A673 (cell line): Measurements from ENCODE around the gene FANCG.

Experiments used
- EZH2 ChIP-seq: fragments of 200-600 bp; sonication (generic); IDR thresholded peaks from 2 replicates; pipeline ENCODE4 v1.6.1; 2017; ENCODE audit warnings: borderline replicate concordance, low read depth, mild to moderate bottlenecking, mixed read lengths, antibody characterized with exemption, low read length; ENCODE audit not compliant: poor library complexity, severe bottlenecking
- TF ChIP-seq, protein P1 (sequence below): fragments of 300-800, 200-600 bp; sonication (generic); conservative IDR thresholded peaks from 2 replicates; pipeline ENCODE4 v1.5.1; 2017; ENCODE audit warnings: low read depth, mild to moderate bottlenecking, antibody characterized with exemption, low read length, moderate library complexity, mixed read lengths

- no peak for TF ChIP-seq EZH2
- TF ChIP-seq, protein P1, sequence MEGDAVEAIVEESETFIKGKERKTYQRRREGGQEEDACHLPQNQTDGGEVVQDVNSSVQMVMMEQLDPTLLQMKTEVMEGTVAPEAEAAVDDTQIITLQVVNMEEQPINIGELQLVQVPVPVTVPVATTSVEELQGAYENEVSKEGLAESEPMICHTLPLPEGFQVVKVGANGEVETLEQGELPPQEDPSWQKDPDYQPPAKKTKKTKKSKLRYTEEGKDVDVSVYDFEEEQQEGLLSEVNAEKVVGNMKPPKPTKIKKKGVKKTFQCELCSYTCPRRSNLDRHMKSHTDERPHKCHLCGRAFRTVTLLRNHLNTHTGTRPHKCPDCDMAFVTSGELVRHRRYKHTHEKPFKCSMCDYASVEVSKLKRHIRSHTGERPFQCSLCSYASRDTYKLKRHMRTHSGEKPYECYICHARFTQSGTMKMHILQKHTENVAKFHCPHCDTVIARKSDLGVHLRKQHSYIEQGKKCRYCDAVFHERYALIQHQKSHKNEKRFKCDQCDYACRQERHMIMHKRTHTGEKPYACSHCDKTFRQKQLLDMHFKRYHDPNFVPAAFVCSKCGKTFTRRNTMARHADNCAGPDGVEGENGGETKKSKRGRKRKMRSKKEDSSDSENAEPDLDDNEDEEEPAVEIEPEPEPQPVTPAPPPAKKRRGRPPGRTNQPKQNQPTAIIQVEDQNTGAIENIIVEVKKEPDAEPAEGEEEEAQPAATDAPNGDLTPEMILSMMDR = no peak
These were observed 31.2 kb downstream of the FANCG start for GRCh38 chr9:35048511-35048910.
